Measurements from ENCODE around the gene ITGA11.

Gene ITGA11

GRCh38 chr15:68319997-68320396 lies 112.0 kb downstream of the ITGA11 start:
- DNase-seq = no peak

DNA sequence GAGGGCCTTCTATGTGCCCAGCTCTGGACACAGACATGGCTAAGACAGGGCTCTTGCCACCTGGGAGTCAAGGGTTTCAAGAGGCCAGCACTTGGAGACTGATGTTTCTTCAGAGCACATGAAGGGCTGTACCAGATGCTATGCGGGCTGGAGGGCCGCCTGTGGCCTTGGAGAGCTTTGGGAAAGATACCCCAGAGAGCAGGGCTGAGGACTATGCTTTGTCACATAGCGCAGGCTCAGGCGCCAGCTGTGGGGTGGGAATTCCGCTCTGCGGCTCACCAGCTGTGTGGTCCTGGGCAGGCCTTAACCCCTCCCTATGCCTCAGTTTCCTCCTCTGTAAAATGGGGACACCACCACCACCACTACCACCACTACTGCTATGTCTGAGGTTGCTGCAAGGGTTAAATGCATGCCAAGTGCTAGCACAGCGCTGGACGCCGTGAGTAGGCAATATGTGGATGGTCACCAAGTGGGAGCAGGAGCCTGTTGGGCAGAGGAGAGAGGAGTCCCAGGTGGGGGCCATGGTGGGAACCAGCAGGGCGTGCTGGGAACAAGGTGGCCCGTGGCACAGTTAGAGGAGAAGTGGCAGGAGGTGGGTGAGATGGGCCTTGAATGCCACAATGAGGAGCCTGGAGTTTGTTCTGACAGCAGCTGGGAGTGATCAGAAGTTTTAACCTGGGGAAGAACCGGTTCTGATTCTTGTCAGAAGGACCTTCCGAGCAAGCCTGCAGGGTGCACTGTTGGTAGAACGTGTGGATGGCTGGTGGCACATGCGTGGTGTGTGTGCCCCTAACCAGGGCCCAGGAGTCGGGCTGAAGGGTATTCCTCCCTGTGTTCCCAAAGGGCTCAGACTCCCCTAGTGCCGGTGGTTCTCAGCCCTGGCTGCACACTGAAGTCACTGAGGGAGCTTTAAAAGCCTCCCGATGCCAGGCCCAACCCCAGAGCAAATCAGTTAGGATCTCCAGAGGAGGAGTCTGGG lies 112.7 kb downstream of the ITGA11 start:
- no peak for DNase-seq

DNA sequence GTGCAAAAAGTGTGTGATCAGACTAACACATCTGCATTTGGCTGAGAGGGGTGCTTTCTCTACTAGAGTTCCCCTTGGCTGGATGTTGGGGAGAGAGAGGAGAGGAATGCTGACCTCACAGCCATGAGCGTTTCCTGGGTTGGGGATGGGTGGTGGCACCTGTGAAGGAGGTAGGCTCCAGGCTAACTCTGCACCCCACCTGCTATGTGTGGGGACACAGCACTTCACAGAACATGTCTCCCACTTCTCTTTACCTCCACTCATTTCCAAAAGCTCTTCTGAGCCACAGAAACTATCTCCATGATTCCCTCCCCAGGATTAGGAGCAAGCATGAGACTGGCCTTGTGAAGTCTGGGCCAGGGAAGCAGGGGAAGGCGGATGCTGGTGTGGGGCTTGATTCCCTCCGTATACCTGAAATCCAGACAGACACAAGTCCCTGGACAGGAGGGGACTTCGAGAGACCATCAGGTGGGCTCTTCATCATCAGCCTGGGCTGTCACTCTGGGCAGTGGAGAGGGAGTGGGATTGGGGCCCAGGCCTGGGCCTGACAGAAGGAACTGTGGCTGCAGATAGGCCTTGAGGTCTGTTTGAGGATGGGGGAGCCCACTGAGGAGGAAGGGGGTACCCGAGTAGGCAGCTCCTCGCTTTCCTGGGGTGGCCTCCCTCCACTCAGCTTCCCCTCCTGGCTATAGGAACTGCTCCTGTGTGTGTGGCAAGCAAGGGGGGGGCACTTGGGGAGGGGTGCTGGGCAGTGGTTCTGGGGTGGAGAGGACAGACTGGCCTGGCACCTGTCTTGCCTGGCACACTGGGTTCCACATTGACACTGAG lies 113.7 kb downstream of the ITGA11 start:
- no peak for DNase-seq

DNA sequence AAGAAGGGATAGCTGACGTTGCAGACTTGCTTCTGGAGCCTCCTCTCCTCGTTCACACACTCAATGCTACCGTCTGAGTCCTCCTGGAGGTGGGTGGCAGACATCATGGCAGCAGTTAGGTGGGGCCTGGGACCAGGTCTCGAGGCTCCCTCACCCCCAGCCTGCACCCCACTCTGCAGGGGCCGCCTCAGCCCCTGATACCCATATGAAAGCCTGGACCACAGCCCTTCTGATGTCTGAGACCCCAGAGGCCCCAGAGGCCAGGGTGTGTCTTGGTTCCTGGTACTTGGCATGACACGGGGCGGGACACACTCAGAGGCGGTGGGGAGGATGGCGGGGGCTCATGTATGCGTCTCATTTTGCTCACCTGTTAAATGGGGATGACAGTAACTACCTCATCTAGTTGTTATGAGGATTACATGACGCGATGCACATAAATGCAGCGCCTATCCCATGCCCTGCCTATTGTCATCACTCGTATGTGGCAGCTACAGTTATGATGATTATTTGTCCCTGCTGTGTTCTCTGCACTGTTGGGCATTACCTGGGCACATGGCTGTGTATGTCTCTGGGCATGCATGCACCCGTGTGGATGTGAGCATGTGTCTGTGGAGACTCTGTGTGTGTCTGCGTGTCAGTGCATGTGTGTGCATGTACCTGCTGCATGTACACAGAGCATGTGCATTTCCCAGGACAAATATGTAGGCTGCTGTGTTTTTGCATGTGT lies 114.5 kb downstream of the ITGA11 start:
- DNase-seq = no peak

- DNase-seq = no peak
Measured at GRCh38 chr15:68316061-68316804, 115.7 kb downstream of the ITGA11 start.

GRCh38 chr15:68315495-68316031 lies 116.4 kb downstream of the ITGA11 start:
- DNase-seq = peak; percentile 57

DNA sequence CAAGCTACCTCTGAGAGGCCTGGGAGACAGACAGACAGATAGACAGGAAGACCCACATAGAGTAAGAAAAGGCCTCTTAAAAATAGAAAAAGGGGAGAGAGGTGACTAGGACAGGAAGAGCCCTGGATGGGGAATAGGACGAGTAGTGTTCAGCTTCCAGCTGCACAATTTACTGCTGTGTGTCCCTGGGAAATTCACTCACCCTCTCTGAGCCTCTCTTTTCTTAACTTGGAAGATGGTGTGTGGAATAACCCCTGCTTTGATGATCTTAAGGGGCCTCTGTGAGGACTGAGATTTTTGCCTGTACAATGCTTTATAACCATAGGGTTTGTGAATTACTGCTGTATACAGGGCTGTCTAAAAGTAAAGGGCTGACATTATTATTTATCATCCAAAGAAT lies 116.9 kb downstream of the ITGA11 start:
- no peak for DNase-seq

- no peak for DNase-seq
Measured at GRCh38 chr15:68314563-68314962, 117.4 kb downstream of the ITGA11 start.

DNA sequence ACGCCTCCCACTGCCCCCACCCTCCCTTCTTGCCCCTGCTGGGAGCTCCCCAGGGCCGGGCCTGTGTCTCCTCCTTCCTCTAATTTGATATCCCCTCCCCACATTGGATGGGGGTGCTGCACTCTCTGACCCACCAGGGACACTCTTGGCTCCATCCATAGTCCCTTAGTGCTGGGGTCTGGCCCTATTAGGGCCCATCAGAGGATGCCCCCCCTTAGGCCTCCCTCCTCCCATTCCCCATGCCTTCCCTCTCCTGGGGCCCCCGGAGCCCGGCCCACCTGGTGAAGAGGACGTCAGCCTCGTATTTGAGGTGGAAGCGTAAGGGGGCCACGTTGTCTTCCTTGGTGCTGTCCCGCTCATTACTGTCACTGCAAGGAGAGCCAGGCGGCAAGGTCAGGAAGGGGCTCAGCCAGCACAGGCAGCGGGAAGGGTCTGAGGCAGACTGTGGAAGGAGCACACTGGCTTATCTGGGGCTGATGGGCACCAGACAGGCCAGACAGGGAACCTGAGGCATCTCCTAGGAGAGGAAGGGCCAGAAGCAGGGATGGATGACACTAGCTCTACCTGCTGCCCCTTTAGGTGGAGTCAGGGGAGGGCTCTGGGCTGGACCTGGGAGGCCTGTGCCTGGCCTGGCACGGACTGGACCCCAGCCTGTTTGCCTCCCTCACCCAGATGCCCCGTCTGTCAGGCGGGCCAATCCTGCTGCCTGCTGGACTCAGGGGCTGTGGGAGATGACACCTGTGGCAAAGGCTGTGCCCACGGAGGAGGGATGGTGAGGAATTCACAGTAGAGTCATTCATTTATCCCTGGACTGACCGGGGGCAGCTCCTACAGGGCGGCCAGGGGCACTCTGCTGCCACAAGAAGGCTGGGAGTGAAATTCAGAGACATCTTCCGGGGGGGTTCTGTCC lies 118.2 kb downstream of the ITGA11 start:
- no peak for DNase-seq

DNA sequence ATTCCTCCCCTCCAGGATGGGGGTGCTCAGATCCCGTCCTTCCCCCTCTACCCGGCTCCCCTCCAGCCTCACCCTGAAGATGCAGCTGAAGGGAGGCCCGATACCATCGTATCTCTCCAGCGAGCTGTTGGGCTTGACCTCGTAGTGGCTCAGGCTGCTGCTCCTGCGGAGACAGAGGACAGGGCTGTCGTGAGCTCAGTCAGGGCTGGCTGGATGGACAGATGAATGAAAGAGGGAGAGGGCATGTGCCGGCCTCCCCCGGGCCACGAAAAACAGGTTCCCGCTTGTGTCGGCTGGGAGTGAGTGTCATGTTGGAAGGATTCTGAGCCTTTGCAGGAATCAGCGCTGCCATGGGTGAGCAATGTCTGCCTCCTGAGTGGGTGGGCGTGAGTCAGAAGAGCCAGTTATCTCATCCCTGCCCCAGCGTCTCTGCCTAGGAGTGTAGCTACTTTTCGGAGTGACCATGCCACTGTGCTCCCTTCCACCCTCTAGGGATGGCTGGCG lies 119.2 kb downstream of the ITGA11 start:
- no peak for DNase-seq

DNA sequence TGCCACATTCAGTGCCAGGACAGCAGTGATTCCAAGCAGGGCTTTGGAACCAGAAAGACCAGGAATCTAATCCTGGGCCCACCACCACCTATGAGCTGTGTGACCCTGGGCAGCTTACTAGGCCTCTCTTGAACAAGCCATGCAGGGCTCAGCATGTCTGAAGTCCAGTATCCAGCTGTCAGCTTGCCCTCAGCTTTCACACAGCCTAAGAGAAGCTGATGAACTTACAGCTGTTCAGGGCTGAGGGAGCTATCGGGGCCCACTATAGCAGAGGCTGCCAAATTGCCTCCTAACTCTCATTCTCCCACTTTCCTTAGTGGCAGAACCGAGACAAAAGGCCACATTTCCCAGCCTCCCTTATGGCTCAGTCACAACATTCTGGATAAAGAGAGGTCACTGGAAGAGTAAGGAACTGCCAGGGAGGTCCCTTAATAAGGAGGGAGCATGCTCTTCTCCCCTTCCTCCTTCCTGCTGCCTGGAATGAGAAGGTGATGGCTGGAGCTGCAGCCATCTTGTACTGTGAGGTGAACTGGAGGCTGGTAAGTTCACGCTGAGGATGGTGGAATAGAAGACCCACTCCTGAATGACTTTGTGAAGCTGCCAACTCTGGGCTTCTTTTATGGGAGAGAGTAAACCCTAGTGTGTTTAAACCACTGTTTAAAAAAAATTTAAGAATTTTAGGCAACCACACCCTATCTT lies 120.0 kb downstream of the ITGA11 start:
- no peak for DNase-seq

GRCh38 chr15:68311464-68311835 lies 120.5 kb downstream of the ITGA11 start:
- no peak for DNase-seq

GRCh38 chr15:68310804-68311463 lies 121.0 kb downstream of the ITGA11 start:
- DNase-seq = no peak

DNA sequence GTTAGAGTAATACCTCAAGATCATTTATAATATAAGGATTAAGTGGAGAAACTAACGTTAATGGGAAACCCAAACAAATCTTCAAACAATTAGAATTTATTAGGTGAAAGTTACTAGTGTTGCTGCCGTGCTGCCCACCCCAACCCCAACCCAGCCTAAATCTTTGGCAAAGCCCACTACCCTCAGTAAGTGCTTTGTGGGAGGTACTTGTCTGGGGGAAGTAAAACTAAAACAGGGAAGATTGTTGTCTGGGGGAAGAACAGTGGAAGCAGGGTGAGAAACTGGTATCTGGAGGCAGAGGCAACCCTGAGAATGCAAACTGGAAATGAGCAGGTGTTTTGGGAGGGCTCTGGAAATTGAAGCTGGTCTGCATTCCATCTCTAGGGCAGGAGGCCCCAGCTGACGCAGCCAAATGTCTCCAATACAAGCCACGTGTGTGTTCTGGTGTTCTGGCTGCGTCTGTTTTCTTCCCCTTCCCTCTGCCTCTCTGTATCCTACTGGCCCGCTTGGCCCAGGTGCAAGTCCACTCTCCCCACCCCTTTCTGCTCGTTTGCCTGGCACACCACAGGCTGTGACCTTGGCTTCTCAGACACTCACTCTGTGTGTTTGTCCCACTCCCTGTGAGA lies 121.7 kb downstream of the ITGA11 start:
- DNase-seq = no peak

GRCh38 chr15:68309024-68309423 lies 122.9 kb downstream of the ITGA11 start:
- no peak for DNase-seq

DNA sequence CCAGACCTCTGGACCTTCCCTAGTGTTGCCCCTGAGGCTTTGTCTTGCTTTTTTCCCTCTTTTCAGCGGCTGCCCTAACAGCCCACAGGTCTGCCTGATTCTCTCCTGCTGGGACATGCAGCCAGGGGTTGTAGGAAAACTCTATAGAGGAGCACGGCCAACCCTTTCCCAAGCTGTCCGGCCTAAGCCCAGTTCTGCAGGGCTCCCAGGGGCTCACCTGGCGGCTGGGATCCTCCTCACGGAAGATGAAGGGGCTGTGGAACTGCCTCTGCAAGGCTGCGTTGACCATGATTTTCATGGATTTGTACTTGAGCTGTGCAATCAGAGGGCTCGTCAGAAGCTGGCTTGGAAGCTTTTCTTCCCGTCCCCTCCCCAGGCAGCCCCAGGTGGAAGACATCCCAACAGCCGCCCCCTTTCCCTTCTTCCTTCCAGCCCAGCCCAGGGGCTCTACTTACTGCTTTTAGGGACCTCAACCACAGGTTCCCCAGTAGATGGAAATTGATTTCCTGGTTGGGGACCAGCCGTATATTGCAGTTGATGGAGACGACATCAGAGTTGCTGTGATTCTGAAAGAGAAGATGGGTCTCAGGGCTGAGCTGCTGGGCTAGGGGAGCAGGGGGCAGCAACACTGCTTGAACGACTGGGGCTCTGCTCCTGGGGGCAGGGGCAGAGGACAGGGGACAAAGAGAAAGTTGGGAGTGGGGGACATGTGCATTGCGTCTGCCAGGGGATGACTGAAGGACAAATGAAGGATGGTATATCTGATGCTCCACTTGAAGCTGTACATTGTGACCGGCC lies 124.6 kb downstream of the ITGA11 start:
- no peak for DNase-seq

DNA sequence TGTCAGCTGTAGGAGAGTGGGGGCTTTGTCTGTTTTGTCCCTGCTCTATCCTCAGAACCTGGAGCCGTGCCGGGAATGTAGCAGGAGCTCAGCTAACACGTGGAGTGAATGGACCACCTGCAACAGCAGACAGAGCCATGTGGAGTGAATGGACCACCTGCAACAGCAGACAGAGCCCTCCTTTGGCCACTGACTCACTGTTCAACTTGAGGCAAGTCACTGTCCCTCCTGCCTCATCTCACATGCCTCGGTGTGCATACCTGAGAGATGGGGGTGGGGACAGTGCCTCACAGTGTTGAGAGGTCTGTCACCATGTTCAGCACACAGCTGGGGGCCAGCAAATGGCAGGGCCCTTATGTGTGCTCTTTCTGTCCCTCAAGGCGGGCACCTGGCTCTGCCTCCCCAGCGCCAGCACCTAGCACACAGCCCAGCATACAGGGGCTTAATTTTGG lies 126.5 kb downstream of the ITGA11 start:
- DNase-seq = no peak

Measured in NCI-H345 (cell line).